SHP77 (cell line): ENCODE results near the gene ERAL1.
"Not testable (repeated sequence)": the region's sequence is repeated elsewhere in the genome, so short reads cannot be mapped to it uniquely, and the experiment has no call there.

Source experiments
- DNase-seq, 2 experiments: peaks; one replicate each; lab custom pipeline; 2025; lab: John Stamatoyannopoulos, UW

ERAL1 gene

DNA sequence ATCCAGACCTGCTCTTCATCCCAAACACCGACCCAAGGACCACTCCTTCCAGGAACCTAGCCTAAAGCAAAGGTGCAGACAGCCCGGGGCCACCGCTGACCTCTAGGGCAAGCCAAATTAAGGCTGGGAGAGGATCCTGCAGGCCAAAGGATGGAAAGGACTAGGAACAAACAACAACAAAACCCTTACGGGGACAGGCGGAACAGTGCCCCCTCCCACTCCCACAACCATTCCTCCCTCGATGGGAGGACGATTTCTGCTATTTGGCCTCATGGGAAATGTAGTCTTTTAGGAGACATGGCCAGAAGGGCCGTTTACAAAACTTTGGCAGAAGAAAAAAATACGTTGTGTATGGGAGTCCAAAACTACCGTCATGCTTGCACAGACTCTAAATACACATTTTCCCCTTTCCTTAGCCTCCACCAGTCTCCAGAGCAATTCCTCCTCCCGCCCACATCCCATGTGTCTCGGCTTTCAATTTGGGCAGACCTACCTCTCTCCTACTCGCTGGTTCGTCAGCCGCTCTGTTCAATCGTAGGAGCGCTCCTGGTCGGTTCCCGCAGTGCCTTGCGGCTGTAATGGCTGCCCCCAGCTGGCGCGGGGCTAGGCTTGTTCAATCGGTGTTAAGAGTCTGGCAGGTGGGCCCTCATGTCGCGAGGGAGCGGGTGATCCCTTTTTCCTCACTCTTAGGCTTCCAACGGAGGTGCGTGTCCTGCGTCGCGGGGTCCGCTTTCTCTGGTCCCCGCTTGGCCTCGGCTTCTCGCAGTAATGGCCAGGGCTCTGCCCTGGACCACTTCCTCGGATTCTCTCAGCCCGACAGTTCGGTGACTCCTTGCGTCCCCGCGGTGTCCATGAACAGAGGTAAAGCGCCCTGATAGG is at the start of gene ERAL1:
Gene ERAL1, plus strand, starts transcription at position 560 of the 879 bp plus-strand sequence. Its CDS starts 19 bp downstream, at position 579.
- DNase-seq, result peak; percentile 82 to 92

DNA sequence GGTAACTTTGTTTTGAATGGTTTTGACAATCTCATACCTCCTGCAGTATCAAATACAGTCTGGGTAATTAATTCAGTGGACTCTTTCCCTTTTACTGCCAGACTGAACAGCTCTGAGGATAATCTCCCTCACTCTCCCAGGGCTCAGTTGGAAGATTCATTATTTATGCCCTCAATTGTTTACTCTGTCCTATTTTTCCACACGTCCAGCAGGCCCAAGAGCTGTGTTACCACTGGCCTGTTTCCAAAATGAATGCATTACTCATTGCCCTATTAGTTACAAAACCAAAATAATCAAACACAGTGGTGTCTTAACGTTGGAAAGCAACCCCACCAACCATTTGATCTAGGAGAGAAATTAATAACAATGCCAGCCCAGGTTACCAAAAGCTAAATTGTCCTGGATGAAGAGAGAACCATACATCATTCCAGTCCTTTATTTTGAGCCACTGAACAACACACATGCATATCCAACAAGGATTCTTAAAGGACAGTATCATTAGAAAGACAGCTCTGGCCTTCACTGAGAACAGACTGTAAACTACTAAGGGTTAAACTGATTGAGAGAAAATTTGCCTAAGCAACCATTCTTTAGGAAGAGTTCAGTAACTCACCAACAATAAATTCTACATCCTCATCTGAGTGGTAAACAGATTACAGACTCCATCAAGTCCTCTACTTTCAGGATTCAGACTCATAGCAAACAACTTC is 46.7 kb upstream of the ERAL1 start:
- DNase-seq, result peak; percentile 23 to 45

DNA sequence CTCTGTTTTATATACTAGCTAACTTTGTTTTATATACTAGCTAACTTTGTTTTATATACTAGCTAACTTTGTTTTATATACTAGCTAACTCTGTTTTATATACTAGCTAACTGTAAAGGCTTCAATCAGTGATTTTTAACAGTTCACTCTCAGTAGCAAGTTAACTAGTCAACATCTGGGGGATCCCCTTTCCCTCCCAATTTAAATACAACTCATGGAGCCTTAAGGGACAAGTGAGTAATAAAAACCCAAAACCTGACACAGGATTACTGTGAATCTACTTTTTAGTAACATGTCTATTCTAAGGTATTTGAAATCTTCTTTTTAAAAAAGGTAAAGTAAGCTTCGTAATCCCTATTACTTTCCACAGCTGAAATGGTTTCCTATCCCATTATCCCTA is 44.4 kb upstream of the ERAL1 start:
- DNase-seq, result no peak

DNA sequence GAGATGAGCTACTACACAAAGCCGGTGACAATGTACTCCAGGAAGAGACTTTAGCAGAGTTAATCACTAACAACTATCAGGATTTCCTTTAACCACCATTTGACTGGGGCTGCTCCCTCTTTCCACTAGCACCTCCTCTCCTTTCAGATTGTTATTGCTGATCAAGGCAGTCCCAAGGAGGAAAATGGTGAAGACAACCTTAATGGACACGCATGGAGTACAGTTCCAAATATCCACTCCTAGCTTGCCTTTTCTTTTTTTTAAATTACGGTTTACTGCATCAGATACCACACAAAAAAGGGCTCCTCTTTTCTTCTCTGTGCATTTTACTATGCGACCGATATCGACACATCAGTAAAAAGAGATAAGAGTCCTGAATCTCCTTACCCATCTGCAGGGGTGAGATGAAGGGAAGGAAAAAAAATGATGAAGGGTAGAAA is 43.1 kb upstream of the ERAL1 start:
- DNase-seq, result peak in 1 of 2 experiments; percentile 12

DNA sequence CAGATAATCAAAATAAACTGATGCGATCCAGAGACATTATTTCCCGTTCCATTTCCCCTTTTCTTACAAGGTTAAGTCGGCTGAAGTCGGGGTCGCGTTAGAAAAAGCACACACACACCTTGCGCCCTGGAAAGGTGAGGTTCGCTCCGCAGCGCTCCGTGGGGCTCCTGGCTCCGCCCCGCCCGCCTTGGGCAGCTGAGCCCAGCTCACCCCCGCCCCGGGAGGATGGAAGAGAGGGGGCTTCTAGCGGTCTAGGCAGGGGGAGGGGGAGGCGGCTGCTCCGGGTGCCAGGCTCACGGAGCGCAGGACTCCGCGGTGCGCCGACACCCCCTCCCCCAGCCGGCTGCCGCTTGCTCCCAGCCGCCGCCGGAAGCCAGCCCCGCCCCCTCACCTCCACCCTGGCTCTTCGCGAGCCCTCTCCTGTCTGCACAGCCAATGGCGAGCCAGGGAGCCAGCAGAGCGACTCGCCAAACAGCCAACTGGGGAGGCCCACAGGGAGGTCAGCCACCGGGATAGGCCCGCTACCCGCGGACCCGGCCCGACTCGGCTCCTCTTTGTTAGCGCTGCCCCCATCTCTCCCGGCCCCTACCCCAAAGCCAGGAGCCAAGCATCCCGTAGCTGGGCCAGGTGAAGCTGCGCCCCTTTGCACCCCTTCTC is 42.6 kb upstream of the ERAL1 start:
- DNase-seq, result peak; percentile 96 to 97

DNA sequence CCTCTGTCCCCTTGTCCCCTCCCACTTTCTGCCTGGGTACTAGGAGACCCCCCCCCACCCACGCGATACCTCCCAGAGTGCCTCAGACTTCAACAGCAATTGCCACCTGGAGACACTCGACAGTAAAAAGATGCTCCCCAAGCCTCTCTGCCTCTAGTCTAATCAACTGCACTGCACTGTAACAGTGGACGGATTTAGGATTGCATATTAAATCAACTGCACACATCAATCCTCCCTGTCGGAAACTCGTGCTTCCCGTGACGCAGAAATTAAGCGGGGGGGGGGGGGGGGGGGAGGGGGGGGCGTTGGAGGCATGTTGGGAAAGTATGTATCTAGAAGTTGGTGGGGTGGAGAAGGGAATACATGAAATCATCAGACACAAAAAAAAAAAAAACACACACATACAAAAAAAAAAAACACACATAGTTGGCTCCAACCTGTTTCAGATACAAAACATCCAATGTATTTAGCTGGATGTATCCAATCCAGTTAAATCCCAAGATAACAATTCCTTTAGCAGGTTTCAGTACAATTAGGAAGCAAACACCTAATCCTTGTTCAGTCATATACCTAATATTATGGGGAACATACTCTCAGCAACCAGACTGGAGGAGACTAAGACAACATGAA is 42.0 kb upstream of the ERAL1 start:
- DNase-seq, result no peak

DNA sequence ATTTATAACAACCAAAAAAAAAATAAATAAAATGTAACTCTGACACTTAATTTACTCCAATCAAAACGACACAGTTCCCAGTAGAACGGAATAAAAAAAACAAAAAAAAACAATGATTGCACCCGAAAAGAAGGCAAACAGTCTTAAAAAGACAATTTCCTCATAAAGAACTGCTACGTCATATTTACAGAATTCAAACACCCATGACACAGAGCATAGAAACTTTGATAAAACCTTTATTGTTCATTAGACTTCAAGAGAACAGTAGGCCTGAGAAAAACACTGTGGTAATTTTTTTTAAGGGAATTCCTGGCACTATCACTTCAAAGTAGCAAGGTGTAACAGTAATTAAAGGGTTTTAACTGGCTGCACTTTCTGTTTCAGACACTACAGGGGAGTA is 38.3 kb upstream of the ERAL1 start:
- DNase-seq, result no peak

DNA sequence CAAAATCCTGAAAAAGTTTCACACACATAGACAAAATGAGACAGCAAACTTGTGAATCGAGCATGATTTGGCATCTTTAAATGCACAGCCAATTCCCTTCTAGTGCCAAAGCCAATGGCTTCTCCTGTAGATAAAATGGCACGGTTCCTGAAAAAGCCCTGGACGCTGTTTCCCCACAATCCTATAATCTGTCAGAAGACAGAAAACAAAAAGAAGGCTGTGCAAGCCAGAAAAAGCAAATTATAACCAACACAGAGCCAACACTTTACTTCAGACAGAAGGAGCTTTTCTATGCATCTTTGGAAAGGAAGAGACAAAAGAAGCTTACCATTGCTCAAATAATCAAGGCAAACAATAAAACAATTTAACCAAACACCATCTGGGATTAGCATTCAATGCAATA is 36.0 kb upstream of the ERAL1 start:
- DNase-seq, result no peak

DNA sequence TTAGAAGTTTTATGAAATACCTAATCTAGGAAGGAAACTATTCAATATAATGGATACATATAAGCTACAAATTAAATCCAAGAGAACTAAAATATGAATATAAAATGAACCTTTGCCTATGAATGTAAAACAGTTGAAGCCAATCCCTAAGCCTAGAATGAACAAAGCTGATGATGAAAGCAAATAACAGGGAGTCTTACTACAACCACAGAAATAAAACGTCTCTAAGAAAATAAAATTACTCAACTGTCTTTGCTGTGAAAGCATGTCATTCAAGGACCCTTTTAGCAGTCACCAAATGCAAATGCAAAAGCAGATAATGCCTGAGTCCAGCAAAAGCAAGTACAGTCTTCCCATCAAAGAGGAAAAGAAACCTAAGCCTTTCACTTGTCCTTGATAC is 35.2 kb upstream of the ERAL1 start:
- DNase-seq, result no peak

DNA sequence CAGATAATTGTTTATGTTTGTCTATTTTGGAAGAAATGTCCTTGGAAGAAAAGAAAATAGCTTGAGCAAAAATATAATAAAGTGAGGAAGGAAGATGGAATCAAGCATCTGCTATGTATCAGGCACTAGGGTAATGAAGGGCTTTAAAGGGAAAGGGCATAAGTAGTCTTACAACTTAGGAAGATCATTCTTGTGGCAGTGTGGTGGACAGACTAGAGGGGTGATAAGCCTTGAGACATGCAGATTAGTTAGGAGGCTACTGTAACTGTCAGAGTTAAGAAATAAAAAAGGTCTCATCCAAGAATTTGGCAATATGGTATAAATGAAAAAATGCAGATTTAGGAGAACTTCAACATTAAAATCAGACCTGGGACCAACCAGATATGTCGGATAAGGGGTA is 27.1 kb upstream of the ERAL1 start:
- DNase-seq, result no peak

DNA sequence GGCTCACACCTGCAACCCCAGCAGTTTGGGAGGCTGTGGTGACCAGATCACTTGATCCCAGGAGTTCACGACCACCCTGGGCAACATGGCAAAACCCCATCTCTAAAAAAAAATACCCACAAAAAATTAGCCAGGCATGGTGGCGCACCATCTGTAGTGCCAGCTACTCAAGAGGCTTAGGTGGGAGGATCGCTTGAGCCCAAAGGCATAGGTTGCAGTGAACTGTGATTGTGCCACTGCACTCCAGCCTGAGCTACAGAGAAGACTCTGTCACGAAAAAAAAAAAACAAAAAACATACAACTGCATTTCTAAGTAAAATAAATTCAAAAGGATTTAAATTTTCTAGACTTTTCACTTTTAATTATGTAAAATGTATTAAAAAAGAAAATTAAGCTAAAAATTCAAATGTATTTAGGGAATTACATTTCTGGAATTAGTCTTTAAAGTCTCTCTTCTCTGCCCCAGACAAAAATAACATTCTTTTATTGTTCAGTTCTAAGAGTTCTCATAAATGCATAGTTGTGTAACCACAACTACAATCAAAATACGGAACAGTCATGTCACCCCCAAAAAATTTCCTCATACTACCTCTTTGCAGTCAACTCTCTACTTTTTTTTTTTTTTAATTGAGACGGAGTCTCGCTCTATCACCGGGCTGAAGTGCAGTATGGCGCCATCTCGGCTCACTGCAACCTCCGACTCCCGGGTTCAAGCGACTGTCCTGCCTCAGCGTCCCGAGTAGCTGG is 26.3 kb upstream of the ERAL1 start:
- DNase-seq, result no peak

DNA sequence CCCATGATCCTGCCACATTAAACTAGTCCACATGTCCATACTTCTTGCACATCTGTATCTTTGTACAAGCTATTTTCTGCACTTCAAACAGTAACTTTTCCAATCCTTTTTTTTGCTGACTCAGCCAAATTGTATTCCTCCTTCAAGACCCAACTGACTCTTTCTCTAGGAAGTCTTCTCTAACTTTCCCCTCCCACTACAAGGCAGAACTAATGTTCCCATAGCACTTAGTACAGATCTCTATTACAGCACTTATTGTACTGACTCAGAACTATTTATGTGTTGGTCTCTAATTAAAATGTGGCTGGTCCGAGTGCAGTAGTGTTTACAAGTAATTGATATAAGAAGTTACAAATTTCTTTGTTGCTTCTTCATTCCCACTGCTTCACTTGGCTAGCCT is 20.4 kb upstream of the ERAL1 start:
- no peak for DNase-seq

DNA sequence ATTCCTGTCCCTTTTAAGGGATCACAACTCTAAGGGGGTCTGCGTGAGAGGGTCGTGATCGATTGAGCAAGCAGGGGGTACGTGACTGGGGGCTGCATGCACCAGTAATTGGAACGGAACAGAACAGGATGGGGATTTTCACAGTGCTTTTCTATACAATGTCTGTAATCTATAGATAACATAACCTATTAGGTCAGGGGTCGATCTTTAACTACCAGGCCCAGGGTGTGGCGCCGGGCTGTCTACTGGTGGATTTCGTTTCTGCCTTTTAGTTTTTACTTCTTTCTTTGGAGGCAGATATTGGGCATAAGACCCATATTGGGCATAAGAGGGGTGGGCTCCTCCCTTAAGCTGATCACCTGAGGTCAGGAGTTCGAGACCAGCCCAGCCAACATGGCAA is 18.3 kb upstream of the ERAL1 start:
- DNase-seq, result not testable (repeated sequence)

DNA sequence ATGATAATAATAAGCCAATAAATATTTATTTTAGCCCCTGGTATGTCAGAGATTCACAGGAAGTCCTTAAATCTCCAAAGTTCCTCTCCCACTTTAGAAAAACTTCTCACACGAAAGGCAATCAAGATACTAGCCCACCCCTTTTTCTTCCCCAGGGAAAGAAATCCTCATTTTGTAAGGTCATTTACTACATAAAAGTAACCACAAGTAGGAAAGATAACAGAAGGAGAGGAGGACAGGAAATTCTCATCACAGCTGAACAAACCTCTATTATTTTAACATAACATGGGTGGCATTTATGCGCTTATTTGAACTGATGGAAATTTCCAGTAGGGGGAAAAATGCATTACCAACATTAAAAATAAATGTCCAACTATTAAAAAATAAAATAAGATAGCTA is 15.6 kb upstream of the ERAL1 start:
- no peak for DNase-seq

DNA sequence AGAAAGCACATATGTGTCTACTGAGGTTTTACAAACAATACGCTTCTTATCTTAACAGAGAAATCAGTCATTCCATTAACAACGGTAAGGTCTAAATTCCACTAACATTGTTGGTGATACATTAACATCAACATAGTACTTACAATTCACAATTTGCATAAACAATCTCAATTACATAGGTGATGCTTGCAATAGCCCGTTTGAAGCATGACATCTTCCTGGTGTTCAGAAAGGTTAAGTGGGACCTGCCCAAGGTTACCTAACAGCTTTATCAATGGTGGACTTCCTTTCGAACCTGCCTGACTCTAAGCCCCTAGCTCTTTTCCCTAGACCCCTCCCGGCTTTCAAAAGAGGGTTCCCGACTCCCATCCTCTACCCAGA is 12.9 kb upstream of the ERAL1 start:
- DNase-seq, result no peak

DNA sequence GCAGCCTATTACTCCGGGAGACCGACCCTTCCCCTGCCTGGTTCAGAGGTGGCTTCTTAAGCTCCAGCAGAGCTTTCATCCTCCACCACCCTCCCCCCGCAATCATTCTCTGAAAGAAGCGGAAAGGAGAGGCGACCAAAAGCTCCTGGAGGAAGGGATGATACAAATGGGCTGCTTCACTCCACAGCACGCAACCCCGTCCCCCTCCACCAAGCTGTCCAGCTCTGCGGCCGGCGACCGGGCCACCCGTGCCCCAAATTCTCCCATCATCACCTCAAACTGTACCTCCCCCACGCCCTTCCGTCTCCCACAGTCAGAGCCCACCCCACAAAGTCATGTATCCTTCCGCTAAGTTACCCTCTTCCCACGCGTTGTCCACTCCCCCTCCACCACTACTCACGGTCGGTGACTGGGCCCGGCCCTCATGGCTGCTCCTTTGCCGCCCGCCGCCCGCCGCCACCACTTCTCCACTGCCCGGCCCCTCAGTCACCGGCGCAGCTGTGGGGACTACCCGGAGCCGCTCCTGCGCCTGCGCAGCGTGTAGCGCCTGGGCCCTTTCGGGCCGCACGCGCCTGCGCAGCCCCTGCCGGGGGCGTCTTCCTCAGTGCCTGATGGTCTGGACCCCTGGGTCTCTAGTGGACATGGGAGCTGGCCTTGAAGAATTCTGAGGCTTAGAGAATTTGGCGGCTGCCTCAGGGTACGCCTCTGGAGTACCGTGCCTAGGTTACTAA is 12.4 kb upstream of the ERAL1 start, which contains the start of gene FAM222B:
Gene FAM222B, minus strand, starts transcription at position 509 of the 731 bp plus-strand sequence. CDS start 76,123 bp downstream, outside the sequence.
- peak; percentile 78 to 90 for DNase-seq

DNA sequence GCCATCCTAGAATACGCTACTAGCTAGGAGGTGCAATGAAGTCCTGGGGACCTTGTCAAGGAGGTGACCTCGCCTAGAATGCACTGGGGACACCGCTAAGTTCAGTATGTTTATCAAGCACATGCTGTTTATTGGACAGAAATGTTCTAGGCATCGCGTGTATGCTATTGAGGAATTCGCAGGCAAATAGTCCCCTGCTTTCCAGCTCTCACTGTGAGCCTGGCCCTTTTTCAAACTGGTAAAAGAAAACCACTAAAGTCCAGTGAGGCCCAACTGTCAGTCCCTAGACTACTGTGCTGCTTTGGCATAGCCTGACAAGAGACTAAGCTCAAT is 11.0 kb upstream of the ERAL1 start:
- DNase-seq, result no peak

DNA sequence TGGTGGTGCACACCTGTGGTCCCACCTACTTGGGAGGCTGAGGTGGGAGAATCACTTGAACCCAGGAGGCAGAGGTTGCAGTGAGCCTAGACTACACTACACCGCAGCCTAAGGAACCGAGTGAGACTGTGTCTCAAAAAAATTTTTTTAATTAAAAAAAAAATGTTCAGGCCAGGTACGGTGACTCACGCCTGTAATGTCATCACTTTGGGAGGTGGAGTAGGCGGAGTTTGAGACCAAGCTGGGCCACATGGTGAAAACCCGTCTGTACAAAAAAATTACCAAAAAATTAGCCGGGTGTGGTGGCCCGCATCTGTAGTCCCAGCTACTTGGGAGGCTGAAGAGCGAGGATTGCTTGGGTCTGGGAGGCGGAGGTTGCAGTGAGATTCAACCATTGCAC is 8.6 kb upstream of the ERAL1 start:
- DNase-seq, result no peak

DNA sequence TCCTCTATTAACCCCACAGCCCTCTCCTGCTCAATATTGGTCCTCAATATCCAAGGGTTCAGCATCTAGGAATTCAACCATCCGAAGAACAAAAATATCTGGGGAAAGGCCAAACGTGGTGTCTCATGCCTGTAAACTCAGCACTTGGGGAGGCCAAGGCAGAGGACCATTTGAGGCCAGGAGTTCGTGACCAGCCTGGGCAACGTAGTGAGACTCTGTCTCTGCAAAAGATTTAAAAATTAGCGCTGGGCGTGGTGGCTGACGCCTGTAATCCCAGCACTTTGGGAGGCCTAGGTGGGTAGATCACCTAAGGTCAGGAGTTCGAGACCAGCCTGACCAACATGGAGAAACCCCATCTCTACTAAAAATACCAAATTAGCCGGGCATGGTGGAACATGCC is 8.1 kb upstream of the ERAL1 start:
- not testable (repeated sequence) for DNase-seq

DNA sequence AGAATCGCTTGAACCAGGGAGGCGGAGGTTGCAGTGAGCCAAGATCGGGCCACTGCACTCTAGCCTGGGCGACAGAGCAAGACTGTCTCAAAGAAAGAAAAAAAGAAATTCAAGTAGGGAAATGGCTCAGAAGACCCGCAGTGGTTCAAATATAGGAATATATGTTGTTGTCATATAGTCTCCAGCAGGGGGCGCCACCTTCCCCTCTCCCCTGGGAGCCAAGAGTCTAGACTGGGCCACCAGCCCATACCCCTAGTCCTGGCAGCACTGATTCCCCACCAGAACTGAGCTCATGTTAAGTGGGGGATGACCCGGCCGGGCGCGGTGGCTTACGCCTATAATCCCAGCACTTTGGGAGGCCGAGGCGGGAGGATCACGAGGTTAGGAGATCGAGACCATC is 6.1 kb upstream of the ERAL1 start:
- peak; percentile 26 to 49 for DNase-seq

DNA sequence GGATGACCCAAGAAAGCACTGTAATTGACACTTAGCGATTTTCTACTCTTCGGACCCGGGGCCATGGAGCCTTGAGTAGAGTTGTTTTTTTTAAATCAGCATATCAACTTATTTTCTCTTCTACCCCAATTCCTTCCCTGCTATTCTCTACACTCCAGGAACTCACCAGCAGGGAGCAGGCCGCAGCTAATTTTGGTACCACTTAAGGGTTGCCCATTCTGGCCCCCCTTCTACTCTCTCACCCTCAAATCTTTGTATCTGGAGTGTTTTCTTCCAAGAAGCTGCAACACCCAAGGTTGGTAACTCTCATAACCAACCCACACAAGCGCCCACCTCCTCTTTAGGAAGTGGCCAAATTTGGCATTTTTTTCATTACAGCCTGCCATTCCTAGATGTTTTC is 5.5 kb upstream of the ERAL1 start:
- no peak for DNase-seq
